ENCODE data around the gene PLXNA4.

DNA sequence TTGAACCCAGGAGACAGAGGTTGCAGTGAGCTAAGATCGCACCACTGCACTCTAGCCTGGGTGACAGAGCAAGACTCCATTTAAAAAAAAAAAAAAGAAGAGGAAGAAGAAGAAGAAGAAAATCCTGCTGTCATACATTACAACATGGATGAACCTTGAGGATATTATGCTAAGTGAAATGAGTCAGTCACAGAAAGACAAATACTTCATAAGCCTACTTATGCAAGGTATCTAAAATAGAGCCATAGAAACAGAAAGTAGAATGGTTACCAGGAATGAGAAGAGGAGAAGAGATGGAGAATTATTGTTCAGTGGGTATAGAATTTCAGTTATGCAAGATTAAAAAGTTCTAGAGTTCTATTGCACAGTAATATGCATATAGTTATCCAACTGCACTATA lies 466.5 kb downstream of the PLXNA4 start:
- TF ChIP-seq EZH2phosphoT487 (IDR thresholded peaks at IDR 0.05; ENCODE audit: insufficient read depth, low read depth) (no peak), EZH2 (IDR thresholded peaks at IDR 0.05; ENCODE audit: insufficient read depth, poor library complexity, severe bottlenecking) (no peak)

All from GM23248 (cell line).